ENCODE results near the gene PLEKHA6.
"Not testable (repeated sequence)": the region's sequence is repeated elsewhere in the genome, so short reads cannot be mapped to it uniquely, and the experiment has no call there.

PLEKHA6 gene

GRCh38 chr1:204334455-204334854 lies 25.3 kb downstream of the PLEKHA6 start:
- no peak for DNase-seq (ENCODE audit: insufficient read length, low spot score)
- TF ChIP-seq POLR2A (IDR thresholded peaks at IDR 0.05; ENCODE audit: low read depth, low read length) (no peak), POU2F2 (IDR thresholded peaks at IDR 0.05; ENCODE audit: low read depth, low read length) (no peak), POLR2AphosphoS5 (IDR thresholded peaks at IDR 0.05; ENCODE audit: low read depth, low read length) (no peak), SPI1 (IDR thresholded peaks at IDR 0.05; ENCODE audit: low read depth, low read length) (no peak), PAX5 (IDR thresholded peaks at IDR 0.05; ENCODE audit: insufficient read depth, low read length, severe bottlenecking) (no peak), TAF1 (IDR thresholded peaks at IDR 0.05; ENCODE audit: low read depth, low read length) (no peak)
- FAIRE-seq, result no peak

GRCh38 chr1:204333427-204333826 lies 26.3 kb downstream of the PLEKHA6 start:
- no peak for DNase-seq (ENCODE audit: insufficient read length, low spot score)
- no peak for FAIRE-seq
- no peak for TF ChIP-seq POLR2A (IDR thresholded peaks at IDR 0.05; ENCODE audit: low read depth, low read length)
- TF ChIP-seq TAF1 (IDR thresholded peaks at IDR 0.05; ENCODE audit: low read depth, low read length), result no peak
- no peak for TF ChIP-seq PAX5 (IDR thresholded peaks at IDR 0.05; ENCODE audit: insufficient read depth, low read length, severe bottlenecking)
- no peak for TF ChIP-seq POU2F2 (IDR thresholded peaks at IDR 0.05; ENCODE audit: low read depth, low read length)
- TF ChIP-seq SPI1 (IDR thresholded peaks at IDR 0.05; ENCODE audit: low read depth, low read length), result no peak

- no peak for DNase-seq (ENCODE audit: insufficient read length, low spot score)
- FAIRE-seq, result no peak
- TF ChIP-seq POLR2AphosphoS5 (IDR thresholded peaks at IDR 0.05; ENCODE audit: low read depth, low read length) (no peak), TAF1 (IDR thresholded peaks at IDR 0.05; ENCODE audit: low read depth, low read length) (no peak), PAX5 (IDR thresholded peaks at IDR 0.05; ENCODE audit: insufficient read depth, low read length, severe bottlenecking) (no peak), POU2F2 (IDR thresholded peaks at IDR 0.05; ENCODE audit: low read depth, low read length) (no peak), SPI1 (IDR thresholded peaks at IDR 0.05; ENCODE audit: low read depth, low read length) (no peak), POLR2A (IDR thresholded peaks at IDR 0.05; ENCODE audit: low read depth, low read length) (no peak)
Measured at GRCh38 chr1:204331847-204332487, 27.8 kb downstream of the PLEKHA6 start.

GRCh38 chr1:204331275-204331674 lies 28.5 kb downstream of the PLEKHA6 start:
- no peak for TF ChIP-seq POLR2A (IDR thresholded peaks at IDR 0.05; ENCODE audit: low read depth, low read length)
- no peak for TF ChIP-seq POU2F2 (IDR thresholded peaks at IDR 0.05; ENCODE audit: low read depth, low read length)
- no peak for TF ChIP-seq SPI1 (IDR thresholded peaks at IDR 0.05; ENCODE audit: low read depth, low read length)
- no peak for TF ChIP-seq TAF1 (IDR thresholded peaks at IDR 0.05; ENCODE audit: low read depth, low read length)
- TF ChIP-seq PAX5 (IDR thresholded peaks at IDR 0.05; ENCODE audit: insufficient read depth, low read length, severe bottlenecking), result no peak
- FAIRE-seq, result no peak
- DNase-seq (ENCODE audit: insufficient read length, low spot score), result no peak

- FAIRE-seq; DNase-seq (ENCODE audit: insufficient read length, low spot score): not testable (repeated sequence)
Measured at GRCh38 chr1:204327870-204328269, 31.9 kb downstream of the PLEKHA6 start.

- DNase-seq (ENCODE audit: insufficient read length, low spot score) (no peak), FAIRE-seq (no peak)
- TF ChIP-seq POLR2AphosphoS5 (IDR thresholded peaks at IDR 0.05; ENCODE audit: low read depth, low read length) (no peak), POU2F2 (IDR thresholded peaks at IDR 0.05; ENCODE audit: low read depth, low read length) (no peak), PAX5 (IDR thresholded peaks at IDR 0.05; ENCODE audit: insufficient read depth, low read length, severe bottlenecking) (no peak), TAF1 (IDR thresholded peaks at IDR 0.05; ENCODE audit: low read depth, low read length) (no peak), SPI1 (IDR thresholded peaks at IDR 0.05; ENCODE audit: low read depth, low read length) (no peak), POLR2A (IDR thresholded peaks at IDR 0.05; ENCODE audit: low read depth, low read length) (no peak)
Measured at GRCh38 chr1:204327359-204327758, 32.4 kb downstream of the PLEKHA6 start.

- no peak for DNase-seq (ENCODE audit: insufficient read length, low spot score)
- no peak for TF ChIP-seq TAF1 (IDR thresholded peaks at IDR 0.05; ENCODE audit: low read depth, low read length)
- TF ChIP-seq SPI1 (IDR thresholded peaks at IDR 0.05; ENCODE audit: low read depth, low read length), result no peak
- TF ChIP-seq POLR2A (IDR thresholded peaks at IDR 0.05; ENCODE audit: low read depth, low read length), result no peak
- TF ChIP-seq PAX5 (IDR thresholded peaks at IDR 0.05; ENCODE audit: insufficient read depth, low read length, severe bottlenecking), result no peak
- TF ChIP-seq POU2F2 (IDR thresholded peaks at IDR 0.05; ENCODE audit: low read depth, low read length), result no peak
- no peak for TF ChIP-seq POLR2AphosphoS5 (IDR thresholded peaks at IDR 0.05; ENCODE audit: low read depth, low read length)
- no peak for FAIRE-seq
Measured at GRCh38 chr1:204326771-204327300, 32.9 kb downstream of the PLEKHA6 start.

- FAIRE-seq (no peak), DNase-seq (ENCODE audit: insufficient read length, low spot score) (no peak)
- TF ChIP-seq PAX5 (IDR thresholded peaks at IDR 0.05; ENCODE audit: insufficient read depth, low read length, severe bottlenecking), result no peak
- TF ChIP-seq TAF1 (IDR thresholded peaks at IDR 0.05; ENCODE audit: low read depth, low read length), result no peak
- no peak for TF ChIP-seq SPI1 (IDR thresholded peaks at IDR 0.05; ENCODE audit: low read depth, low read length)
Measured at GRCh38 chr1:204325944-204326343, 33.8 kb downstream of the PLEKHA6 start.

GRCh38 chr1:204323887-204324286 lies 35.8 kb downstream of the PLEKHA6 start:
- no peak for TF ChIP-seq TAF1 (IDR thresholded peaks at IDR 0.05; ENCODE audit: low read depth, low read length)
- TF ChIP-seq PAX5 (IDR thresholded peaks at IDR 0.05; ENCODE audit: insufficient read depth, low read length, severe bottlenecking), result no peak
- TF ChIP-seq POLR2A (IDR thresholded peaks at IDR 0.05; ENCODE audit: low read depth, low read length), result no peak
- no peak for TF ChIP-seq POU2F2 (IDR thresholded peaks at IDR 0.05; ENCODE audit: low read depth, low read length)
- DNase-seq (ENCODE audit: insufficient read length, low spot score) (no peak), FAIRE-seq (no peak)

GRCh38 chr1:204322339-204322868 lies 37.3 kb downstream of the PLEKHA6 start:
- FAIRE-seq (no peak), DNase-seq (ENCODE audit: insufficient read length, low spot score) (no peak)
- TF ChIP-seq PAX5 (IDR thresholded peaks at IDR 0.05; ENCODE audit: insufficient read depth, low read length, severe bottlenecking), result no peak
- TF ChIP-seq TAF1 (IDR thresholded peaks at IDR 0.05; ENCODE audit: low read depth, low read length), result no peak
- TF ChIP-seq POU2F2 (IDR thresholded peaks at IDR 0.05; ENCODE audit: low read depth, low read length), result no peak
- TF ChIP-seq POLR2A (IDR thresholded peaks at IDR 0.05; ENCODE audit: low read depth, low read length), result no peak
- TF ChIP-seq SPI1 (IDR thresholded peaks at IDR 0.05; ENCODE audit: low read depth, low read length), result no peak
- no peak for TF ChIP-seq POLR2AphosphoS5 (IDR thresholded peaks at IDR 0.05; ENCODE audit: low read depth, low read length)

Measured in GM12891 (cell line).